Raji (cell line): ENCODE measurements around the gene COL5A1.

Source experiments
- POLR2A ChIP-seq: IDR thresholded peaks from 2 replicates; pipeline ENCODE4 v1.6.1; 2011; ENCODE audit warnings: low read depth, low read length, control low read depth; ENCODE audit not compliant: insufficient read depth

COL5A1 gene

GRCh38 chr9:134861595-134862334 lies 220.2 kb downstream of the COL5A1 start:
- TF ChIP-seq POLR2A = no peak

GRCh38 chr9:134863306-134863902 lies 221.8 kb downstream of the COL5A1 start:
- TF ChIP-seq POLR2A = no peak

DNA sequence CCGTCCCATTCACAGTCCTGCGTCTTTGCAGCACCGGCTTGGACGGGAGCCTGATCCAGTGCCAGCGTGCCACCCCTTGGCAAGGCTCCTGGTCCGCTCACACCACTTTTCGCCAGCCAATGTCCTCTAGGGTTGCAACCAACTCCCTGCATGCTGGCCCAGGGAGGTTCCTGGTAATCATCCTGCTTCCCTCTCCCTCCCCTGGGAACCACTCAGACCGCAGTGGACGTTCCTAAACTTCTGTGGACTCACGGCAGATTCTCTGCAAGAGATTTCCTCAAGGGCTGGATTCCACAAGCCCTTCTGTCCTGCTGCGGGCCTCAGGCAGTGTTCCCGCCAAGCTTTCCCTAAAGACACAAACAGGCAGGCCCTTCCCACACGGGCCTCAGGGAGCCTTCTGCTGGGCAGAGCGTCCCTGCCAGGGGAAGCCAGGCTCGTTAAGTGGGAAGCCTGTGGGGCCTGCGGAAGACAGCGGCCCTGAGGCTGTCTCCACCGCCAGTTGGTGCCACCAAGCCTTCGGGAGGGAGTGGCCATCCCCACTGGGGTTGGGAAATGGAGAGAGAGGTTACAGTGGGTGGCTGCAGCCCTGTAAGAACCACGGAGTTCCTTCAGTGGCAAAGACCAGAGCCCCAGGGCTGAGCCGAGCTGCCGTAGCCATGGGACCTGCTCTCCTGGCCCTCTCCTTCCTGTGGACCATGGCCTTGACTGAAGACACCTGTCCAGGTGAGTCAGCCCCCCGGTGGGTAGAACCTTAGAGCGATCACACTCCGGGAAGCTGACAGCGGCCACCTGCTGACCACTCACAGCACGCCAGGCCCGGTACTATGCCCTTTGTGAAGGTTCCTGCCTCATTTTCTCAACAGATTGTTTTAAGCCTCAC lies 222.6 kb downstream of the COL5A1 start:
- TF ChIP-seq POLR2A = no peak

GRCh38 chr9:134864821-134865190 lies 223.2 kb downstream of the COL5A1 start:
- no peak for TF ChIP-seq POLR2A

DNA sequence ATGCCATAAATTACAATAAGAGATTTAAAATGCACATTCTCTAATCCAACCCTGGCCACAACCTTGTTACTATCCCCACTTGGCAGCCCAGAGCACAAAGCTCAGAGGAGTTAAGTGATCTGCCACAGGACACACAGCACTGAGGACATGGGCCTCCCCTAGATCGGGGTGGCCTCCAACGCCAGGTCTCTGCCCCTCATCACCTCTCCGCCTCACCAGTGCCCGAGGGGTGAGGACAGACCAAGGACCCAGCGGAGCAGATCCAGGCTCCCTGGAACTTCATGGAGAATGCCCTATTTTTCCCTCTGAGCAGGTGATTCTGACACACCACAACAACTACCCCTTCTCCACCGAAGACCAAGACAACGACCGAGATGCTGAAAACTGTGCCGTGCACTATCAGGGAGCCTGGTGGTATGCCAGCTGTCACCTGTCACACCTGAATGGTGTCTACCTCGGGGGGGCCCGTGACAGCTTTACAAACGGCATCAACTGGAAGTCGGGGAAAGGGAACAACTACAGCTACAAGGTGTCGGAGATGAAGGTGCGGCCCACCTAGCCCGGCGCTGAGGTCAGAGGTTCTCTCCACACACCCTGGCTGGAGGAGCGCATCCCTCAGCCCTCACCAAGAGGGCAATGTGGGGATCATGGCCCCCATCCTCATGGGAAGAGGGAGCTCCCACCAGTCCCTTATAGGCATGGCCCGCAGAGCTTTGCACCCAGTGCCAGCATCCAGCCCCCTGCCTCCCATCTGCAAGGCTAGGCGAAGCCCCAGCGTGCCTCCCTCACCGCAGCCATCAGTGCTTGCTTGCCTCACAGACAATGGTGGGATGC lies 226.5 kb downstream of the COL5A1 start:
- no peak for TF ChIP-seq POLR2A

DNA sequence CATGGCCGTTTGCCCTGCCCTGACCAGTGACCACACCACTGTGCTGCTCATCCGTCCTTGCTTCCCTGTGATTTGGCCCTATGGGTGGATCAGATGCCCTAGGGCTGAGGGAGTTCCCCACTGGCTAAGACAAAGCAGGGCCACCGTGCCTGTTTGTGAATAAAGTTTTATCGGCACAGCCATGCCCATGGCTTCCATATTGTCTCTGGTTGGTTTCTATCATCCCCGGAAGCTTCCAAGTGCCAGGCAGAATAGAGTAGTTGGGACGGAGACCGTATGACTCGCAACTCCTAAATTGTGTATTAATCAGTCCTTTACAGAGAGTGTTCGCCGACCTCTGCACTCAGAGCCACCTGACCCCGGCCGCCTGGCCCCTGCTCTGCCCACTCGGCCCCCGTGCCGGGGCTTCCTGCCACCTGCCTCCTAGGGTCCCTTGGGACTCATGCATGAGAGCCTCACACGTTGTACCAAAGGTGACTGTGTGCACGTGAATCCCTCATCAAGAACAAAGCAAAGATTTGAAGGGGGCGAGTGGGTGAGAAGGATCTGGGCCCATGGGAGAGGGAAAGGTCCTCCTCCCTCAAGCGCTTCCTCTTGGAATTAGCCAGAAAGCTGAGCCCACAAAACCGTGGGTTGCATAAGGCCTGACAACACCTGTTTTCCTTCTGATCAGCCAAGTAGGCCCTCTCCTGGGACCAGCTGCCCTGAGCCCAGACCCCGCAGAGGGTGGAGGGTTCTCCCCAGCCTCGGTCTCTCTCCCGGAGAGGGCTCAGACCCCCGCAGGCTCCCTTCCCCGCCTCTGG lies 227.3 kb downstream of the COL5A1 start:
- no peak for TF ChIP-seq POLR2A

DNA sequence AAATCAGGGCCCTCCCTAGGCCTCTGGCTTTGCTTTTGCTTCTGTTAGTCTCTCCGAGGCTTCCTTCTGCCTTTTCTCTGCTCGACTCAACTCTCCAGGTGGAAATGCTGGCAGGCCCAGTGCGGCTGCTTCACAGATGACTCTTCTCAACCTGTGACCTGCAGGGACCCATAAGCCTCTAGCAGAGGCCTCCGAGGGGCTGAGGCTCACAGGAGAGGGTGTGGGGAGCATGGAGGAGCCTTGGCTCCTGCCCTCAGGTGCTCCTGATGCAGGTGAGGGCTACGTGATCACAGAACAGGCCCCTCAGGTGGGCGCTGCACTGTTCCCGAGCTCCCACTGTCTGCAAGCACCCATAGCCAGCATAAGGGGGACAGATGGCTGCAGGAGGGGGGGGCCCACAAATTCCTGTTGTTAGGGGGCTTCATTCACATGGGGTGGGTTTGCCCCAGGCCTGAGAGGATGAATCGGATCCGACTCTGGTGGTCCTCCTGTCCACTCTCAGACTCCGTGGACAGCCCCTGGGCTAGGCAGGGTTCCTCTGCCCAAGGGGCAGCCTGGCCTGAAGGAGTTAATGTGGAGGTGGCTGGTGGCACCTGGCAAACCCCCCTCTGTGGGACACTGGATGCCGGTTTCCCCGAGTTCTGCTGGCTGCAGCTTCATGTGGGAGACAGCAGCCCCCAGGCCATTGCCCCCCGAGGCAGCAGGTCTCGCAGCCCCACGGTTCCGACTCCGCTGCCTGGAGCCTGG lies 228.1 kb downstream of the COL5A1 start:
- no peak for TF ChIP-seq POLR2A

GRCh38 chr9:134870301-134870694 lies 228.7 kb downstream of the COL5A1 start:
- TF ChIP-seq POLR2A = no peak

DNA sequence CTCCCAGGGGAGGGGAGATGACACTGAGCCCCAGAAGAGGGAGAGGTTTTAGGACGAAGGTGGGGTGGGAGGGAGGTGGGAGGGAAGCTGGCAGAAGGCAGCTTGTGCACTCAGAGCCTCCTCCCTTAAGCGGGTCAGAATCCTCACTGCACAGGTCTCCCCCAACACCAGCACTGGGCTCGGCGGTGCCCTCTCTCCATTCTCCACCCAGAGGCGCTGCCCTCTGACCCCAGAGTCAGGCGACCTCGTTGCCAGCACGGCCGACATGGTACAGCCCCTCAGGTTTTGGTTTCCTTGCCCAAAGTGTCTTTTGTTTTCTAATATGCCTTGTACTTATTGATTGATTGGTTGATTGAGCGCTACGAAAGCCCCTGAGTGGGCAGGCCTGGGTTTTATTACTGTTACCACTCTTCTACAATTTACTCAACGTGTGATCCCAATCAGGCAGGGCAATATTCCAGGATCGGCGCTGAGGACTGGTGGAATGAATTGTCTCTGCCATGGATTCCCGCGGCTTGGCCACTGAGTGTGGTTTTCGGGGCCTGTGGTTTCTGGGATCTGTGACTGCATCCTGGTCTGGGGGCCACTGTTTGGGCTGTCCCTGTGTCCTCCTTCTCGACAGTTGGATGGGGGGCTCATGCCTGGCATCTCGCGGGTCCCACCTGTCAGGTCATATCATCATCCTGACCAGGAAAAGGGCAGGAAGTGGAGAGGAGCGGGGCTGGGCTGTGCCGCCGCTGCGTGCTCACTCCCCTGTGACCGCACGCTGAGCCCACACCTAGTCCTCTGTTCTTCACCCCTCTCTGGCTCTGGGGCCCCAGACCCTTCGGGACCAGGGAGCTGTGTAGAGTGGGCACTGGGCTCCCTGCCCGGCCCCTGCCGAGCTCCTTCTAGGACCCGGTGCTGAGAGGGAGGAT lies 229.4 kb downstream of the COL5A1 start:
- no peak for TF ChIP-seq POLR2A

- no peak for TF ChIP-seq POLR2A
Observed at GRCh38 chr9:134871697-134872340, 230.2 kb downstream of the COL5A1 start.

DNA sequence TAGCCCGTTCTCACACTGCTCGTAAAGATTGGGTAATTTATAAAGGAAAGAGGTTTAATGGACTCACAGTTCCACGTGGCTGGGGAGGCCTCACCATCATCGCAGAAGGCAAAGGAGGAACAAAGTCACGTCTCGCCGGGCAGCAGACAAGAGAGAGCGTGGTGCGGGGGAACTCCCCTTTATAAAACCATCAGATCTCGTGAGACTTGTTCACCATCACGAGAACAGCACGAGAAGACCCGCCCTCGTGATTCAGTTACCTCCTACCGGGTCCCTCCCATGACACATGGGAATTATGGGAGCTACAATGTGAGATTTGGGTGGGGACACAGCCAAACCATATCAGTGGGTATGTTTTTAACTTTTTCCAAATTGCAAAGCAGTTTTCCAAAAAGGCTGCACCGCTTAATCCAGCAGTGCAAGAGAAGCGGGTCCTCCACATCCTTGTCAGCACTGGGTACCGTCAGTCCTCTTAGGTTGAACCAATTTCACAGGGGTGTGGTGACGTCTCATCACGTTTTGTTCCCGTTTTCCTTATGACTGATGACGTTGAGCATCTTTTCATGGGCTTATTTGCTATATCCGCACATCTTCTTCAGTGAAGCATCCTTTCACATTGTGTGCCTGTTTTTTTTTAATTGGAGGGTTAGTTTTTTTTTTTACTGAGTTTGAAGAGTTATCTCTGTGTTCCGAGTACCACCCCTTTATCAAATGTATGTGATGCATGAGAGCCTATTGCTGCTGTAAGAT lies 231.1 kb downstream of the COL5A1 start:
- TF ChIP-seq POLR2A = no peak
